Measurements from ENCODE around the gene GAL. TPM values are rescaled to one million over a fixed set of nuclear protein-coding genes. Genes with fewer than 3 reads are reported as not detected.

GAL gene
- total RNA-seq, 1 donor from 2014 or later, result not detected

DNA sequence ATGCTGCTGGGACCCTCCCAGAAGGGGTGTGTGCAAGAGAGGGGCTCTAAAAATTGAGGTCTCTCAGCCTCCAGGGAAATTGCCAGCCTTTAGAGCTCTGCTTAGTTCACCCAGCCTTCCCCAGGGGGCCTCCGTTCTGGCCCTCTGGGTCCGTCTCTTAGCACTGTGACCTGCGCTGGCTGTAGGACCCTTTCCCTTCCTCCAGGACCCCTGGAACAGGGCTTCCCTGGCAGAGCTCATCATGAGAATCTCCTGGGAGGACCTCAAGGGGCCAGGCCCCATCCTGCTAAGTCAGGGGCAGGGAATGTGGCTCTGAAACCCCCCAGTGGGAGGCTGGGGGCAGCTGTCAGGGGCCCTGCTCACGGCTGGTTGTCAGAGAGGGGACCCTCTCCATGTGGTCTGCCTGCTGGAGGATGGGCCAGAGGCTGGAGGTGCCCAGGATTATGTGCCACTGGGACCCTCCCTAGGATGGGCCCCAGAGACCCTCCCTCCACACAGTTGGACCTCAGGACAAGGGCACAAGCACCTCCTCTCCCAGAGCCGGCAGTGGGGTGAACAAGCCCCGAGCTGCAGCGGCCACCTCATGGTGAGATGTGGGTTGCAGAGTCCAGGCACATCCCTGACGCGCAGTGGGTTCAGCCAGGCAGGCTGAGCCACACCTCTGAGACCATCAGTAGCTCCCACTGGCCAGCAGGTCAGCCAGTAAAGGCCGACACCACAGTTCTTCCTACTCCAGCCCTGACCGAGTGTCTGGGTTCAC is 27.1 kb upstream of the GAL start:
- no peak for ATAC-seq
- DNase-seq (ENCODE audit: missing footprints), result no peak
- intact Hi-C loops (cut with DNase I), result no loop called here

DNA sequence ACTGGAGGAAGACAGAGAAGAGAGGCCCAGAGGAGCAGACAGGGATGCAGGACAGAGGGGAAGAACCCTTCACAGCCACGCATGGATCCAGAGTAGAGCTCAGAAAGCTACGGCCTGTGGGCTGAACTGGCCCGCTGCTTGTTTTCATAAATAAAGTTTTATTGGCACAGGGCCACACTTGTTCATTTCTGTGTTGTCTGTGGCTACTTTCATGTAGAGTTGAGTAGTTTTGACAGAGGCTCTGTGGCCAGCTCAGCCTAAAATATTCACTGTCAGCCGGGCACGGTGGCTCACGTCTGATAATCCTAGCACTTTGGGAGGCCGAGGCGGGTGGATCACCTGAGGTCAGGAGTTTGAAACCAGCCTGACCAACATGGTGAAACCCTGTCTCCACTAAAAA is 26.2 kb upstream of the GAL start:
- DNase-seq (ENCODE audit: missing footprints), result no peak
- ATAC-seq, result no peak
- intact Hi-C loops (cut with DNase I), result no loop called here

GRCh38 chr11:68658661-68659060 is 25.7 kb upstream of the GAL start:
- intact Hi-C loops (cut with DNase I), result no loop called here
- ATAC-seq (no peak), DNase-seq (ENCODE audit: missing footprints) (no peak)

GRCh38 chr11:68659158-68659921 is 25.0 kb upstream of the GAL start:
- DNase-seq (ENCODE audit: missing footprints) (peak; percentile 78), ATAC-seq (peak; percentile 72)
- intact Hi-C loops (cut with DNase I), result no loop called here

GRCh38 chr11:68660066-68660810 is 24.1 kb upstream of the GAL start:
- ATAC-seq (no peak), DNase-seq (ENCODE audit: missing footprints) (no peak)
- intact Hi-C loops (cut with DNase I), result no loop called here

- ATAC-seq (no peak), DNase-seq (ENCODE audit: missing footprints) (no peak)
- intact Hi-C loops (cut with DNase I), result no loop called here
These were observed 23.3 kb upstream of the GAL start for GRCh38 chr11:68661014-68661413.

DNA sequence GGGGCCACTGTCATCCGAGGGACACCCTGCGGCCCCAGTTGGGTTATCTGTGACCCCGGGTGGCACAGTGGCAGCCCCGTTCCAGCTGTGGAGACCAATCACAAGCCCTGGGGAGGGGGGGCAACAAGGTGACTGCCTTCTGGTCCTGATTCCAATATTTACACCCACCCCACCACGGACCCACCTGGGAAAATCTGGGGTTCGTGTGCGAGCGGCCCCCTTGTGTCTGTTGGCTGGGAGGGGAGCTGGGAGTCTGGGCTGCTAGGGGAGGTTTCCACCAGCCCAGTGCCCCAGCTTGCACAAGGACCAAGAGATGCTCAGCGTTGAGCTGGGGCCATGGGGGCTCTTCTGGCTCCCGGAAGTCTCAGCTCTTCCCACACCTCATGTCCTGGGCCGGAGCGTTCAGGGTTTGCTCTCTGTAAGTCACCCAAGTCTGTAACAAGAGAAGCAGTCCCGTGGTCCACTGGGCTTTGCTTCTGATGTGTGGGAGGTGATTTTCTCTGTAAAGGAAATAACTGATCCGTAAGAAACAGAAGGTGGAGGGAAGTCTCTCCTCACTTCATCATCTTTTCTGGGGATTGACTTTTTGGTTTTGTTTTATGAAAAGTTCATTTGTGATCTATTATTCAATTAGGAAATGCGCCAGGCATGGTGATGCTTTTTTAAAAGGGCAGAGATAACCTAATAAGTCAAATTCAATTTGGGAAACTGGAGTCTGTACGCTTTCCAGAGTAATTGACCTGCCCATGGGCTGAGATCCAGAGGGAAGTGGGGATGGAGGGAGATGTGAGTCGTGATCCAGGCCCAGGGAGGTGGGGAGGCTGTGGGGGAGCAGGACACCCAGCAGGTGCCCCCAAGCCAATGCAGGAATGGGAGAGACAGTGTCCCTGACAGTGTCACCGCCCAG is 22.4 kb upstream of the GAL start:
- intact Hi-C loops (cut with DNase I), result no loop called here
- DNase-seq (ENCODE audit: missing footprints) (no peak), ATAC-seq (no peak)

DNA sequence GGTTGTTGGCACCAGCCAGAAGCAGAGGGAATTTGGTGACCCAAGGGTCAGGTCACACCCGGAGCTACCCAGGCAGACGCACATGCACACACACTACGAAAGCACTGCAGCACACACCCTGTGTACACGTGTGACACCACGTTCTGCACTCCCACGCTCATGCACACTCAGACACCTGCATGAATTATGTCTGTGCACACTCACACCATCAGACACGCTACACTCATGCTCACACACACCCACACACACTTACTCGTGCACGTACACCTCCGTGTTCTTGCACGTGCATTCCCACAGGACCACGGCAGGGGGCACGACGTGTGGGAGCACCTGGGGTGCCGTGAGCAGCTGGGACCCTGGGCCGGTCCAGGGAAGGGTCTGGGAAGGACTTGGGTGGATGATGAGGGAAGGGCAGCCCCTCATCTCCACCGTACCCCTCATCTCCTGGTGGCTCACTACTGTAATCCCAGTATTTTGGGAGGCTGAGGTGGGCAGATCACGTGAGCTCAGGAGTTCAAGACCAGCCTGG is 20.8 kb upstream of the GAL start:
- ATAC-seq, result no peak
- intact Hi-C loops (cut with DNase I), result no loop called here
- DNase-seq (ENCODE audit: missing footprints), result no peak

DNA sequence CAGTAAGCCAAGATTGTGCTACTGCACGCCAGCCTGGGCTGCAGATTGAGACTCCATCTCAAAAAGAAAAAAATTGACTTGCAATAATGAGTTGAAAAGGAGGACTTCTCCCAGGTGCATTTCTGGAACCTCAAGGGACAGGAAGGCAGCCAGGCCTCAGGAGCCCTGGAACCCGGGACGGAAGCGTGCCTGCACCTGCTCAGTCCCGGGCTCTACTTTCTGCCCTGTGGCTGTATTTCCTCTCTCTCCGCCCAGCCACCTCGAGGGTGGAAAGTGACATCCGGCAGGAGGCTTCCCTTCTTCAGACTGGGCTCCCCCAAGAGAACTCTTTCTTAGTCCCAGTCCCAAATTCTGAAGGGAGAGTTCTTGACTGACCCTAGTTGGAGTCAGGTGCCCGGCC is 20.2 kb upstream of the GAL start:
- ATAC-seq, result no peak
- DNase-seq (ENCODE audit: missing footprints), result no peak
- intact Hi-C loops (cut with DNase I), result no loop called here

- ATAC-seq (no peak), DNase-seq (ENCODE audit: missing footprints) (no peak)
- intact Hi-C loops (cut with DNase I), result no loop called here
These were observed 19.4 kb upstream of the GAL start for GRCh38 chr11:68664906-68665305.

- no peak for ATAC-seq
- intact Hi-C loops (cut with DNase I), result no loop called here
- no peak for DNase-seq (ENCODE audit: missing footprints)
These were observed 18.9 kb upstream of the GAL start for GRCh38 chr11:68665436-68665835.

GRCh38 chr11:68666849-68667248 is 17.5 kb upstream of the GAL start:
- no peak for ATAC-seq
- DNase-seq (ENCODE audit: missing footprints), result no peak
- intact Hi-C loops (cut with DNase I), result no loop called here

GRCh38 chr11:68667511-68668500 is 16.5 kb upstream of the GAL start:
- DNase-seq (ENCODE audit: missing footprints) (no peak), ATAC-seq (no peak)
- intact Hi-C loops (cut with DNase I), result no loop called here

DNA sequence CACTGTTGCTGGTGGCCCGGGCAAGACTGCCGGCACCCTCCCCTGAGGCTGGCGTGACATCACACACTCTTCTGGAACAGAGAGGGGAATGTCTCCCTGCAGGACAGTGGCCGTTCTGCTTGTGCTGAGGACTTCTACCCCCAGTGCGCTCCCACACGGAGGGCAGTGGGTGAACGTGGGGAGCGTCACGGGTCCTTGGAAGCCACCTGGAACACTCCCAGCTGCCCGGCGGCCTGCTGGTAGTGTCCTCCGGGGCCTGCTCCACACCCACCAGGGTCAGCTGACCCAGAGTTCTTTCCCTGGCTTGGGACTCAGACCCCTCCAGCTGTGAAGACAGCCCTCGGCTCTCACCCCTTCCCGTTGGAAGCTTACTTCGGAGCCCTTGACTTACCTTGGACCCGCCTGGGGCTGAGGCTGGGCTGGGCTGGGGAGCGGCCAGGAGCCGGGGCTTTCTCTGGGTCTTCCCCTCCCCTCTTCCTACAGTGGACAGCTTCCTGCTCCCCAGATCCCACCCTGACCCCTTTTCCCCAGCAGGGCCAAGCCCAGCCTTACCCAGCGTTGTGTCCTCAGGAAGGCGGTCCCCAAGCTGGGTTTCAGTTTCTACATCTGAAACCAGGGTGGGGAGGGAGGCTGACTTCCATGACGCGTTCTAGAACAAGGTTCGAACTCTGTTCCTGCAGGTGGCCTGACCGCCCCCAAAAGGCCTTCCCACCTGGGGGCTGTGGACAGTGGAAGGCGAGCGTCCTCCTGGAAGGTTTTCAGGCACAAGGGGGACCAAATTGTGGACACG is 14.8 kb upstream of the GAL start:
- no peak for ATAC-seq
- DNase-seq (ENCODE audit: missing footprints), result no peak
- intact Hi-C loops (cut with DNase I), result no loop called here

GRCh38 chr11:68670208-68670992 is 13.9 kb upstream of the GAL start:
- DNase-seq (ENCODE audit: missing footprints) (no peak), ATAC-seq (no peak)
- intact Hi-C loops (cut with DNase I), result no loop called here

Data from Right ventricle myocardium inferior (tissue), 1 donor.